Body of pancreas (tissue), 4 donors: ENCODE results near the gene TOB1. TPM values are rescaled to one million over a fixed set of nuclear protein-coding genes. Genes with fewer than 3 reads are reported as not detected.

Experiments used
- ATAC-seq: fragments of 150-250 bp; one replicate; pipeline ENCODE4 v1.9.1; 2016
- DNase-seq, 4 donors: peaks; one replicate each; pipeline ENCODE4 v3.0.0-alpha.2; 2019
- H3K27ac ChIP-seq, 4 donors: fragments of 200-600 bp; sonication (generic); 1 replicate in 3 of 4; 2 replicates in 1 of 4; pipeline versions ENCODE4 v1.5.1 to v1.6.1; 2016 to 2019; ENCODE audit warnings: mild to moderate bottlenecking in 1 of 4, mixed read lengths in 1 of 4, moderate library complexity in 1 of 4
- H3K27me3 ChIP-seq, 2 donors: fragments of 200-600 bp; sonication (generic); one replicate each; pipeline ENCODE4 v1.6.0; 2016; ENCODE audit warnings: mild to moderate bottlenecking in 1 of 2
- H3K36me3 ChIP-seq, 2 donors: fragments of 200-600 bp; sonication (generic); replicated peaks in 1 of 2; 2 replicates each; pipeline ENCODE4 v1.5.1; 2016; ENCODE audit warnings: low read depth in 2 of 2; ENCODE audit not compliant: insufficient read depth in 1 of 2
- H3K4me1 ChIP-seq: fragments of 200-600 bp; sonication (generic); one replicate; pipeline ENCODE4 v1.6.0; 2016
- H3K4me3 ChIP-seq, 2 donors: fragments of 200-600 bp; sonication (generic); 1 replicate in 1 of 2; 2 replicates in 1 of 2; pipeline ENCODE4 v1.5.1; 2016 to 2019
- H3K9me3 ChIP-seq, 3 donors: fragments of 200-600 bp; sonication (generic); 1 replicate in 2 of 3; 2 replicates in 1 of 3; pipeline ENCODE4 v1.5.1; 2016
- CTCF ChIP-seq, 7 experiments: fragments of 450-650 bp in 4 of 7; fragments of 200-600 bp in 3 of 7; sonication (generic) in 3 of 7; IDR thresholded peaks; one replicate each; pipeline ENCODE4 v1.5.1; 2016 to 2019; ENCODE audit warnings: antibody characterized with exemption in 7 of 7
- POLR2A ChIP-seq, 3 donors: fragments of 450-650 bp; IDR thresholded peaks; one replicate each; pipeline ENCODE4 v1.6.1; 2016; ENCODE audit warnings: antibody characterized with exemption in 3 of 3, mild to moderate bottlenecking in 2 of 3
- WGBS, 2 donors: methylation state at CpG; one replicate each; pipeline ENCODE4 v1.1.5; 2017; 5-methylcytosine and 5-hydroxymethylcytosine counted together
- intact Hi-C: fragments of 100-400 bp; cut with DNase I; formaldehyde crosslinking; loops from one replicate; pipeline ENCODE4 v1.15.1; 2023
- total RNA-seq, 2 donors: library from RNA; depleted of rRNA; stranded (reverse); fragments of >200 nt; gene quantifications; one replicate each; pipeline ENCODE4 v1.1.0, GENCODE V29; 2016

TOB1 gene
- total RNA-seq, 2 donors from 2014 or later: 36.8 to 46.1 TPM

GRCh38 chr17:50825188-50825587 is 41.0 kb downstream of the TOB1 start:
- ATAC-seq (no peak), DNase-seq (no peak)
- TF ChIP-seq POLR2A (IDR thresholded peaks at IDR 0.05) (no peak), CTCF (IDR thresholded peaks at IDR 0.05) (no peak)
- Histone ChIP-seq H3K36me3 (no peaks in the 10 kb centered on the region), H3K4me3 (no peak overlapping the region), H3K27me3 (no peaks in the 10 kb centered on the region), H3K9me3 (no peaks in the 10 kb centered on the region), H3K4me1 (no peaks in the 10 kb centered on the region), H3K27ac (no peak overlapping the region)
- intact Hi-C loops: no loop called here

- intact Hi-C loops: no loop called here
- 84 to 94% methylated on average over 2 of the region's 2 CpGs for WGBS, 2 donors
- TF ChIP-seq POLR2A (IDR thresholded peaks at IDR 0.05) (no peak), CTCF (IDR thresholded peaks at IDR 0.05) (no peak)
- Histone ChIP-seq H3K27ac (no peak overlapping the region), H3K4me1 (no peaks in the 10 kb centered on the region), H3K4me3 (no peak overlapping the region), H3K9me3 (no peaks in the 10 kb centered on the region), H3K27me3 (no peaks in the 10 kb centered on the region), H3K36me3 (no peaks in the 10 kb centered on the region)
- DNase-seq (no peak), ATAC-seq (no peak)
Observed at GRCh38 chr17:50824429-50824828, 41.7 kb downstream of the TOB1 start.

DNA sequence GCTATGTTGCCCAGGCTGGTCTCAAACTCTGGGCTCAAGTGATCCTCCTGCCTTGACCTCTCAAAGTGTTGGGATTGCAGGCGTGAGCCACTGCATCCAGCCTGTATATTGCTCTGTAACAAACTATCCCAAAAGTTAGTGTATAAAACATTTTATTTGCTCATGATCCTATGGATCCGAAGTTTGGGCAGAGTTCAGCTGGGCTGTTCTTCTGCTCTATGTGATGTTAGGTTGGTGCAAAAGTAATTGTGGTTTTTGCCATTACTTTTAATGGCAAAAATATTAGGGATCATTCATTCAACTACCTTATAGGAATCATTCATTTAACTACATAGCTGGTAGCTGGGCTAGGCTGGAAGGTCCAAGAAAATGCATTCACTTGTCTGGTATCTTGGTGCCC is 43.6 kb downstream of the TOB1 start:
- H3K36me3 ChIP-seq: no peaks in the 10 kb centered on the region
- H3K27ac ChIP-seq: no peak overlapping the region
- intact Hi-C loops: no loop called here
- no peak for DNase-seq
- H3K4me3 ChIP-seq: no peak overlapping the region
- no peaks in the 10 kb centered on the region for H3K9me3 ChIP-seq
- WGBS, 2 donors: 88 to 94% methylated on average over 2 of the region's 2 CpGs
- peaks cover 2% of the 10 kb centered on the region for H3K4me1 ChIP-seq
- ATAC-seq: no peak
- no peaks in the 10 kb centered on the region for H3K27me3 ChIP-seq
- TF ChIP-seq CTCF (IDR thresholded peaks at IDR 0.05): no peak
- no peak for TF ChIP-seq POLR2A (IDR thresholded peaks at IDR 0.05)

DNA sequence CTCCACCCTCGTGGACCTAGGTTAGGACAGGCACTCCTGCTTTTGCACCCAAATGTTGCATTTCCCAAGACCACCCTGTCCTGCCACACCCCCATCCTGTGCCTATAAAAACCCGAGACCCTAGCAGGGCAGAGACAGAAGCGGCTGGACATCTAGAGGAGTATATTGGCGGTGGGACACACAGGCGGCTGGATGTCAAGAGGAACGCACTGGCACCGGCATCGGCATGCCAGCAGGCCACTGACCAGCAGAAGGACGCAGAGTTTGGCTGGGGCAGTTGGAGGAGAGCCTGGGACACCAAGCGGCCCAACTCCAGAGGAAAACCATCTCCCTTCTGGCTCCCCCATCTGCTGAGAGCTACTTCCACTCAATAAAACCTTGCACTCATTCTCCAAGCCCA is 45.5 kb downstream of the TOB1 start:
- 78% methylated on average over 4 to 10 of the region's 10 CpGs for WGBS, 2 donors
- DNase-seq: no peak

More for the DNA sequence above, 45.5 kb downstream of the TOB1 start:
- Histone ChIP-seq H3K27me3 (no peaks in the 10 kb centered on the region), H3K4me3 (no peak overlapping the region), H3K36me3 (no peaks in the 10 kb centered on the region), H3K9me3 (no peaks in the 10 kb centered on the region), H3K27ac (no peak overlapping the region), H3K4me1 (peaks cover 11% of the 10 kb centered on the region)
- ATAC-seq: no peak
- intact Hi-C loops: no loop called here
- TF ChIP-seq CTCF (IDR thresholded peaks at IDR 0.05): no peak
- no peak for TF ChIP-seq POLR2A (IDR thresholded peaks at IDR 0.05)
